WTC11 (cell line): Measurements from ENCODE around the gene CGN.

Source experiments
- ATF6 ChIP-seq: sonication (generic); formaldehyde crosslinking; IDR thresholded peaks from 2 replicates; pipeline ENCODE4 v1.8.1; 2023; ENCODE audit warnings: mild to moderate bottlenecking, missing genetic modification reagents
- CREB1 ChIP-seq: sonication (generic); formaldehyde crosslinking; IDR thresholded peaks from 2 replicates; pipeline ENCODE4 v1.8.0; 2023; ENCODE audit warnings: mild to moderate bottlenecking, missing genetic modification reagents
- CTCF ChIP-seq: fragments of 200-600 bp; IDR thresholded peaks from 2 replicates; pipeline ENCODE4 v1.8.0; 2022; ENCODE audit warnings: antibody characterized with exemption
- EMX1 ChIP-seq: fragments of 250-450 bp; sonication (Bioruptor Pico); IDR thresholded peaks from 2 replicates; pipeline ENCODE4 v1.8.0; 2021; ENCODE audit warnings: mild to moderate bottlenecking
- PREB ChIP-seq: sonication (generic); formaldehyde crosslinking; IDR thresholded peaks from 2 replicates; pipeline ENCODE4 v1.8.1; 2022; ENCODE audit warnings: mild to moderate bottlenecking, missing genetic modification reagents, moderate library complexity, borderline replicate concordance
- SP1 ChIP-seq: sonication (generic); formaldehyde crosslinking; conservative IDR thresholded peaks from 2 replicates; pipeline ENCODE4 v1.8.1; 2022; ENCODE audit warnings: missing genetic modification reagents
- TCF7 ChIP-seq: sonication (generic); formaldehyde crosslinking; IDR thresholded peaks from 2 replicates; pipeline ENCODE4 v1.8.0; 2022; ENCODE audit warnings: mild to moderate bottlenecking, low read depth, missing genetic modification reagents, moderate library complexity
- USF1 ChIP-seq: sonication (generic); formaldehyde crosslinking; IDR thresholded peaks from 2 replicates; pipeline ENCODE4 v1.8.0; 2022; ENCODE audit warnings: mild to moderate bottlenecking, missing genetic modification reagents

GRCh38 chr1:151516031-151516511, 4.9 kb downstream of the CGN start:
- TF ChIP-seq CREB1 (CRISPR knock-in tag) (no peak), USF1 (CRISPR knock-in tag) (no peak), CTCF (no peak), SP1 (no peak), PREB (CRISPR knock-in tag) (no peak), TCF7 (no peak), ATF6 (CRISPR knock-in tag) (no peak), EMX1 (CRISPR knock-in tag) (no peak)
